Right cardiac atrium (tissue), 5 donors: ENCODE data around the gene TSHZ1. TPM values are rescaled to one million over a fixed set of nuclear protein-coding genes. Genes with fewer than 3 reads are reported as not detected.

ENCODE experiments used
- polyA plus RNA-seq: library from polyadenylated mRNA; stranded (reverse); fragments of 200-250 nt; gene quantifications from one replicate; pipeline ENCODE4 v1.2.3, GENCODE V29; 2013
- total RNA-seq, 4 donors: library from RNA; stranded (reverse); fragmentation: NEBNext Ultra II Directional; extraction: Animal tissue kit (Norgen Biotek cat#: 25700); gene quantifications; one replicate each; pipeline ENCODE4 v1.2.1, GENCODE V29; 2021
- donor health status: healthy with polysubstance abuse.
- donor health status: DM: no; HTN: yes; CAD: no.
- donor health status: DM: no; HTN: no; CAD: no.
- donor health status: DM: no; HTN: yes; CAD: no; lungs with severe emphysema.
- donor health status: DM: yes; HTN: yes; CAD: no.

Gene TSHZ1
- total and polyA plus RNA-seq, 5 donors: 12.7 to 24.7 (median 19.3) TPM

Other genes with a start within 250 kb of the TSHZ1 start
- gene PTGR3, start 1.7 kb upstream of the TSHZ1 start, total RNA-seq: 10 to 100 TPM; 27.1 to 42.9 (median 33.8) TPM
- gene PTGR3, start 1.7 kb upstream of the TSHZ1 start, polyA plus RNA-seq: 23.4 TPM
- gene SMIM21, start 216.9 kb downstream of the TSHZ1 start, total RNA-seq: not detected
- gene SMIM21, start 216.9 kb downstream of the TSHZ1 start, polyA plus RNA-seq: not detected